GM21390 (cell line): ENCODE results near the gene PHYKPL.

Experiments used
- ATAC-seq: cut with Tn5 transposase; IDR thresholded peaks from one replicate; pipeline ENCODE4 v1.9.1; 2021; ENCODE audit not compliant: unreplicated experiment

The PHYKPL gene

DNA sequence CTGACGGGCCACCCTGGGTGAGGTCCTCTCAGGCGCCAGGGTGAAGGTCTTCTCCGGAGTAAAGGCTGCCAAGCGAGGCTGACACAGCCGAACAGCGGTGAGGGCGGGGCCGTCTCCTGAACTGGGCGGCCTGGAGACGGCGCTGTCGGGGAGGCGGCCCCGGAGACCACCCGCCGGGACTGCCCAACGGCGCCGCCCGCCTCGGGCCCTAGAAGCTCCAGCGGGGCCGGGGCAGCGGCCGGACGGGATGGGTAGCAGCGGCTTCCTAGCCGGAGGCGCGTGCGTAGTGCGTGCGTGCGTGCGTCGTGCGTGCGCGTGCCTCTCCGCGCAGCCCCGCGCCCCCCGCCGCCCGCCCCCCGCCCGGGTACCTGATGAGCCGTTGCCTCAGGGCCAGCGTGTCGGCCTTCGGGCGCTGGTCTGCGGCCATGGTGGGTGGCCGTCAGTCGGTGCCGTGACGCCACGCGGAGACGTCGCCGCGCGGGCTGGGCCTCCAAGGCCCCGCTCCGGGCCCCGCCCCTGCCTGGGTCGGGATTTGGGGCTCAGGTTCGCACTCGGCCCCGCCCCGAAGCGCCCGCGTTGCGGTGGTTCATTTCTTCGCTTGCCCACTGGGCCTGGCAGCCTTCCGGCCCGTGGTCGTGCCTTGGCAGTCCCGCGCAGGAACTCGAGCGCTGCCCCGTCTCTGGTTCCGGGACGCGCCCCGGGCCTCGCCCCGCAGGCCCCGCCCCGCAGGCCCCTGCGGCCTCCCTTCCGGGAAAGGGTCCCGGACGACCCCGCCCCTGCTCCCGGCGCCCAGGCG is at the start of gene PHYKPL:
TSS of gene PHYKPL (minus strand) at position 679 of the 796 bp plus-strand sequence. CDS start at position 427, 252 bp downstream.
- ATAC-seq = peak; percentile 71

DNA sequence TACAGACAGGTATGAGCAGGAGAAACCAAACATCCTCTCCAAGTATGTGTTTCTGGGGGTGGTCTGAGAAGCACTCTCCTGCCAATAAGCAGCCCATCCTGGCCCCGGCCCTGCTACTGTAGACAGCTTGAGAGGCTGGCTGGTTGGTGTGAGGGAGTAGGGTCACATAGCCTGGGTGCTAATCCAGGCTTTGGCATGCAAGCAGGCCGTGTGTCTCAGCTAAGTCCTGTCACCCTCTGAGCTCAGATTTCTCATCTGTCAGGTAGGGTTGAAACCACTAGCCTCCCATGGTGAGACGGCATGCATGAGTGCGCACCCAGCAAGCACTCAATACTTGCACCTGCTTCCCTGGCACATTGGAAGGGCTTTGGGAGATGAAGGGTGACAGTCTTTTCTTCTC is 49.8 kb upstream of the PHYKPL start:
- no peak for ATAC-seq

DNA sequence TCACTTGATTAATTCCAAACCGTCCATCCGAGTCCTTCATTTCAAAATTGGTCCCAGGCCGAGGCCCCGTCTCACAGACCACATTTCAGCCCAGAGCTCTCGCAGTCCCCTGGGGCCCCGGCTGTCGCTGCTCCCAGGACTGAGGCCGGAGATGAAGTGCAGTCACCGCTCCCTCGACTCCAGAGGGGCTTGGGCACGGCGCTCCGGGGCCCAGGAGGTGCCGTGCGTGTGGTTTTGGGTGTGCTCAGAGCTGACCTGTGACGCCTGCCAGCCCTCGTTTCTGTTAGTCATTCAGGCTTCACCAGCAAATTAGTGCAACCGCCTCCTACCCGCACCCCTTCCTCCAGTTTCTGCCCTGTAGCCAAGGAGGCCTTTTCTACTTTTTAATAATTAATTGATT is 48.7 kb upstream of the PHYKPL start:
- no peak for ATAC-seq

DNA sequence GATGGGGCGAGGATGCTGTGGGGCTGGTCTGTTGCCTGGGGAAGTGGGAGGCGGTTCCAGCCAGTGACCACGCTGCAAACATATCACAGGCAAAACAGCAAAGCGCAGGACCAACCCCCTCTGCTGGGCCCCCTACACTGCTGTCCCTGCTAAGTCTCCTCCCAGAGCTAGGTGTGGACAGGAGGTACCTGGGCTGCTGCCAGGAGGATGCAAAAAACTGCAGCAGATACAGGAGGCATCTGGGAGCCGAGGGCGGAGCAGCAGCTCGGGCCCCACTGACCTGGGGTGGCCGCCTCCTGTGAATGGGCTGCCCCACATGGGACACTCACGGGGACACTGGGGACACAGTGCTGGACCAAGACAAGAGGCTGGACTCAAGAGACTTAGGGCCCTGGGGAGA is 48.0 kb upstream of the PHYKPL start:
- ATAC-seq = no peak

DNA sequence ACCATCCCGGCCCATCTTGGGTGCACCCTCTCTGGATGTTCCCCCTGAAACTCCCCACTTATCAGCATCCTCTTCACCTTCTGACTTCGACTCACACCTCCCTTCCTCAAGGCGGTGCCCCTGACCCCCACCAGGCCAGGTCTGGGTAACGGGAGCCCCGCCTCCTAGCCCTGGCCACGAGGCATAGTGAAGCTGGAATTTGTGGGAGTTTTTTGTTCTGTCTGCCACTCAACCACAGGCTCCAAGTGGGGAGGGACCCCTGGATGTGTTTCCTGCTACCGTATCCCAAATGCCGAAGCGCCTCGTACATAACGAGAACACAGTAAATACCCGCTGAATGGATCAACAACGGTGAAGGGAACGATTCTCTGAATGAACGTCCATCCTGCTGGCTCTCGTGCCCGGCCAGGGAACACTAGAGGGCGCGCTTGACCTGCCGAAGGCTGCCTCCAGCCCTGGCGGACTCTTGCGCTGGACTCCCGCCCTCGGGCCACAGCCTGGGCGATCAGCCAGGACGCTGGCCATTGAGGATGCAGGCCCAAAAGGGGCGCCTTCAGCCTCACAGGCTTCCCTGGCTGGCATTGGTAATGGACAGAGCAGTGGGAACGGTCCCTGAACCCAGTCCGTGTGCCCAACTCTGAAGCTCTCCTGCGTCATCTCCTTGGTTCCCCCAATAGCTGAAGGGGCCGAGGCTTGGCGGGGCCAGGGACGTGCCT is 47.3 kb upstream of the PHYKPL start:
- peak; percentile 71 for ATAC-seq

DNA sequence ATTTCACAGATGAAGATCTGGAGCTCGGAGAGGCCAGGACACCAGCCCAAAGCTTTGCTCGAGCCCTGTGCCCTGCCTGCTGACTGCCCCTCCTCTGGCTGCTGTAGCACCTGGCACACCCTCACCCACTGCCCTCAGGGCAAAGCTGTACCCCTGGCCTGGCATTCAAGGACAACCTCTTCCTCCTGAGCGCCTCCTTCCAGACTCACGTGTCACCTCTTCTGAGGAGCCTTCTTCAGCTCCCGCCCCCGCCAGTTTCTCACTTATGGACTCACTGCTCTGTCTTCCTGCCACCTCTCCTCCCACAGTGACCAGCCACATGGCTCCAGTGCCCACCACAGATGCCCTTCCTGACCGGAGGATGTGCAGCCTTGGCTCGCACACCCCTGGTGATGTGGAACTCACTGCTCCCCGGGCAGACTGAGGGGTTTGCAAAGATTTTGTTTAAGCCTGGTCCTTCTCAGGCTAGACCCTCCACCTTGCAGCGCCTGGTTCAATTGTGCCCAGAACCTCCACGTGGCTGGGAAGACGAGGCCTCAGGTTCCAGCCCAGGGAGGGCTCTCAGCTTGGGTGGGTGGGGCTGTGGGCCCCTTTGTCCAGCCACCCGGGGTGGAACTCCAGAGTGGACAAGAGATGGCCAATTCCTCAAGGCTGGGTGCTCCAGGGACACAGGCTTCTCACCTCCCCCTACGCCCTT is 46.6 kb upstream of the PHYKPL start:
- ATAC-seq = no peak

DNA sequence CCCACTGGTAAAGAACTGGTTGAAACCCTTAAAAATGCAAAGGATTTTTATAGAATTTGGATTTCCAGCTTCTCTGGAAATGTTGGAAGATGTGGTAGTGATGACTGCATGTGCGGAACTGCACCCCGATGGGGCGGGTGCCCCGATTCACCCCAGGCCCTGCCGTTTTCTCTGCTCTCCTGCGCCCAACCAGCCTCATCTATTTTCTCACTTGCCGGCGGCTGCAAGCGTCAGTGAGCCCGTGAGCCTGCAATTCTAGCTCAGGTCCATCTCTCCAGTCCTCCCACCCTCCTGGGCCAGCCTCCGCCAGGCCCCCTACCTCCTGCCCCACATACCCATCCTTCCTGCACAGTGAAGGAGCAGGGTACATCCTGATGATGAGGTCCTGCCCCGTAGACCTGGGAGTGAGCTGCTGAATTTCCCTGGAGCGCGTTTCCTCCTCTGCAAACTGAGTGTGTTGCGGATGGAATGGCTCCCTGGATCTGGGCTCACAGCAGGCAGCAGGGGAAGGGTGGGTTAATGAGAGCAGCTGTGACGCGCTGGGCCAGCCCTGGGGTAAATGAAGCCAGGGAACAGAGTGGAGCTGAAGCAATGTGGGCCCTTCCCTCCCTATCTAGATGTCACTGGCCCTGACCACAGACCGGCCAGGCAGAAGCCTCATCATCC is 45.9 kb upstream of the PHYKPL start:
- ATAC-seq = no peak

DNA sequence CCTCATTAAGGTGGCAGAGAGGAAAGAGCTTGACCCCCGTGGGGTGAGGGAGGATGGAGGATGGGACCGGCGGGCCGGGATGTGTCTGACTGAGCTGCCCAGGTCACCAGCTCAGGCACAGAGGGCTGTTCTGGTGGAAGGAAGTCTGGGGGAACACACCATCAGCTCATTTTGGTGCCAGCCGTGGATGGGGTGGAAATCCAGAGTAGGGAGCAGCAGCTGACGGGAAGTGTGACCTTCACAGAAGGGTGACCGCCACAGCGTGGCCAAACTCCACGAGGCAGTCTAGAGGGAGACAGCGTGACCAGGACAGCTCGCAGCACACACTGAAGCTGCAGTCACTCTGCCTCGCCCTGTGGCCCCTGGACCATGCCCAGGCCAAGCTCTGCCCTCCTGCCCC is 45.3 kb upstream of the PHYKPL start:
- ATAC-seq = no peak

DNA sequence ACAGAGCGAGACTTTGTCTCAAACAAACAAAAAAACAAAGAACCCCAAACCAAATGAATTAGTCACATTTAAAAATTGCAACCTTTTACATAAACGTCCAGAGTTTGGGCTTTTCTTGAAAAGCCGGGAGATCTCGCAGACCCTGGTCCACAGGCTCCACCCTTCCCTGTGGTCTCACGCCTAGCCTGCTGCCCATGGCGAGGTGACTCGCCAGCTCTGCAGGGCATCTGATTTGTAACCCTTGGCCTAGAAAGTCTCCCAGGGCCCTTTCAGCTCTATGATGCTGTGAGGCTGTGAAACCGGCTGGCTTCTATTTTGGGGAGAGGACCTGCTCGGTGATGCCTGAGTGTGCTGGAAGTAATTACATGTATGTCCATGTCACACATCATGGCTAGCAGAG is 44.7 kb upstream of the PHYKPL start:
- no peak for ATAC-seq

DNA sequence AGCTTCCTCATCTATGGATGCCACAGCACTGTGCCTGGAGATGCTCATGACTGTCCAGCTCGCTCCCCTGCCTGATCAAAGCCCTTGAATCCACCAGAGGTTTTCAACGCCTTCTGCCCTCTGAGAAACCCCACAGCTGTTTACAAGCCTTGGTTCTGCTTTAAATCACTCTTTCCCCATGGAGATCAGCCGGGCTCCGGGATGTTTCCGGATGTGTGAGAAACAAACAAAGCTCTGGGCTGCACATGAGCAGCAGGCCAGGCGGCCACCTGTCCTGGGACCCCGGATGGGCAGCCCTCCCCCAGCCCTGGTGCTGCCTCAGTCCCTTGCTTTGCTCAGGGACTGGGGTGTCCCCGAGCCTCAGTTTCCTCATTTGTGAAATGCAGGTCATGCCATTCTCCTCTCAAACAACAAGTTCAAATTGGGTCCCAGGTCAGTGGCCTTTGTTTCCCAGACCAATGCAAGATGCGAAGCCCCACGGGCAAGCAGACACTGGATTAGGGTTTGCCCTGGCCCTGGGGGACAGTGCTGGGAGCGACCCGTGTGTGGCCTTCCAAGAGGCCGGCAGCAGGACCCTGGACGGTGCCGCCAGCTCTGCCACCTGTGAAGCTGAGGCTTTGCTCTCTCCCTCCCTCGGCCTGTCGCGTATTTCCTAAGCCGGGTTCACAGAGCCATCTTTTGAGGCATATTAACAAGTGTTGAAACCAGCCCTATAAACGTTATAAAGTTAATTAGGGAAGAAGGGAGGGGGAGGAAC is 42.4 kb upstream of the PHYKPL start:
- ATAC-seq = no peak

DNA sequence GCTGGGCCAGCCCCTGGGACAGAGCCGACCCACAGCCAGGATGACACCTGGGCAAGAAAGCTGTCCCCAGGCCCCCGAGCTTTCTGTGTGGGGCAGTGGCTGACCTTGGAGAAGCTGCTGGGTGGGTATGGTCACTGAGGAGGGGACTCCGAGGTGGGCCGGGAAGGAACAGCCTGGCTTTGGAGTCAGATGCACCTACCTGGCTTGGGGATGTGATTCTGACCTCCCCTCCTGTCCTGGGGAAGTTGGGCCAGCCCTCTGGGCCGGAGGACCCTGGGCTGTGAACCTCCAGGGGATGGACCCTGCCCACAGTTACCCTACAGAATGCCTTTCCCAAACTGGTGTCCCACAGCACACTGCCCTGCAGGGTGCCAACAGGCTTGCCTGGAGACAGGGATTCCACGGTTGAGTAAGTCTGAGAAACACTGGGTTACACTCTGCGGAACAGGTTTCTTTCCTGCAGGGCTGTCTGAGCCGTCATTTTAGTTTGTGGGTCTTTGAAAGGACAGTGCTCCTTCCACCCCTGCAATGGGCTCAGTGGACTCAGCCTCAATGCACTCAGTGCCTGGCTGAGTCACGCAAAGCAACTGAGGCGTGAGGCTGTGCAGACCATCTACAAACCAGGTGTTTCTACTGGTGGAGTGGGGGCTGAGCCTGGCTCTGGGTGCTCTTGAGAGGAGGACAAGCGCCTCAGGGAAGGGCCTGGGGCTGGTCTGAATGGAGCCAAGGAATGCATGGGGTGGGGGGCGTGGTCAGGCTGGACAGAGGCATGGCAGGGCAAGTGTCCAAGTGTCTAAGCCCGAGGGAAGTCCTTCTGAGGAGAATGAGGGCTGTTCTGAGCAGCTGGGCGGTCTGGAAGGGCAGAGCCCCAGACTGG is 41.3 kb upstream of the PHYKPL start:
- no peak for ATAC-seq

DNA sequence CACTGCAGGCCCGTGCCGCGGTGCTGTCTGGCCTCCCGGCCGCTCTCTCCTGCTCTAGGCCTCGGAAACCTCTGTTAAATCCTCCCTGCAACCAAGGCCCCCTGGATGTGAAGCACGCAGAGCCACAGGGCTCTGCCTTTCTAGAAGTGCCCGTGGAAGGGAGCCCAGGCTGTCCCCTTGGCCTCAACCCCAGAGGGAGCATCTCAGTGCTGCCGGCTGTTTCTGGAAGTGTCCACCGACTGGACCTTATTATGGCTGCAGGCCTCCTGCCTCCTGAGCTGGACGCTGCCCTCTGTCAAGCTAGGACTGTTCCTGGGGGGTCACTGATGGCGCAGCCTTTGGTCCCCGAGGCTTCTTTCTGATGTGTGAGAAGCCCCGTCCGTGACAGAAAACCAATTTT is 40.4 kb upstream of the PHYKPL start:
- no peak for ATAC-seq

DNA sequence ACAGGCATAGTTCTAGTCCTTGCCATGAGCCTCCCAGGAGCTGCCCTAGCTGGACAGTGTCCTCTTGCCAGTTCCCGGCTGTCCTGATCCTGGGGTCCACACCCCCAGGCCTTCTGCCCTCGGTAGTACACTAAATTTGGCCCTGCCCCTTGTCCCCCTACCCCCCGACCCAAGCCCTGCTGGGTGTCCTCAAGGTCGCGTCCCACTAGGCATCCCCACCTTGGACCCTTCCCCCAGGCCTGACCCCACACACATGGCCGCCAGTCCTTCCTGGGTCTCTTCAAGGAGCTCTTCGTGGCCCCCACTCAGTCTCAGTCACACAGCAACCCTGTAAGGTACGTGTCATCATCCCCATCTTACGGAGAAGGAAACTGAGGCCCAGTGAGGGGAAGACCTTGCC is 40.0 kb upstream of the PHYKPL start:
- no peak for ATAC-seq

DNA sequence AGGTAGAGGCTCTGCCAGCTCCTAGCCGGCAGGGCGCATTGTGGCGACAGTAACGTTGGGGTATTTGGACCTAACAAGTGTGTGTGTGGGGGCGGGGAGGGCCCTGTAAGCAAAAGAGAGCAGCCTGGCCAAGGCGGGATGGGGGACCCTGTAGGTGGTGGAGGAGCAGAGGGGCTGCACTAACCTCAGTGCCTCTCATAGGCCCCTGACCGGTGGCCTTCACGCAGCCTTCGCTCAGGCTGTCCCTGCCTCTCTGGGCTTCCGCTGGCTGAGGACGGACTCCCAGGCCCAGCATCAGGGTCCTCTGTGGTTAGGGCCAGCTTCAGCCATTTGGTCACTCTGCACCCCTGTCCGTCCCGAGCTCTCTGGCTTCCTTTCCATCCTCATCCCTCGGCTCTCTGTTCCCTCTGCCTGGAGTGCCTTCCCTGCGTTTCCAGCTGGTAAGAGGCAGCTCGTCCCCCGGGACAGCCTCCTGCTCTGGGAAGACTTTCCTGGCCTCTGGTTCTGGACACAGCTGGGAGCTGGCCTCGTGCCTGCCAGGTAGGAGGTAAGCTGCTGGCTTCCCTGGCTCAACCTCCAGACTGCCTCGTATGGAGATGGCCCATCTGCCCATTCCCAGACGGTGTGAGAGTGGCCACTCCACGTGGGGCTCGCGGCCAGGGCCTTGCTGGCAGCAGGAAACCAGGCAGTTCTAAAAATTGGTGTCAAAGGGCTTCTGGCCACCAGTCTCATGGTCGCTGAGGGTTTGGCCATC is 39.3 kb upstream of the PHYKPL start:
- no peak for ATAC-seq

DNA sequence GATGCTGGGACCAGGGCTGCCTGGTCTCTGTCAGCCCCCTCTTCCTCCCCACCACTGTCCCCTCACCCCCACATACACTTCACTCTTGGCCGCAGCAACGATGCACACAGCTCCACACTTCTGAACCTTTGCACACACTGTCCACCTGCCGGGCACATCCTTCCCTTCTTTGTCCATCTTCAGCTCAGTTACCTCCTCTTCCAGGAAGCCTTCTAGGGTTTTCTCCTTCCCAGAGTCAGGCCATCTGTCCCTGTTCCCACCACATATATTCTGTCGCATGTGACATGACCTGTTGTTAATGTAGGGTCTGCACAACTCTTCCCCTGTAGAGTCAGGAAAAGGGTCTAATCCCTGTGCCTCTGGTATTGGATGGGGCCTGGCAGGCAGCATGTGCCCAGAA is 38.6 kb upstream of the PHYKPL start:
- ATAC-seq = no peak

DNA sequence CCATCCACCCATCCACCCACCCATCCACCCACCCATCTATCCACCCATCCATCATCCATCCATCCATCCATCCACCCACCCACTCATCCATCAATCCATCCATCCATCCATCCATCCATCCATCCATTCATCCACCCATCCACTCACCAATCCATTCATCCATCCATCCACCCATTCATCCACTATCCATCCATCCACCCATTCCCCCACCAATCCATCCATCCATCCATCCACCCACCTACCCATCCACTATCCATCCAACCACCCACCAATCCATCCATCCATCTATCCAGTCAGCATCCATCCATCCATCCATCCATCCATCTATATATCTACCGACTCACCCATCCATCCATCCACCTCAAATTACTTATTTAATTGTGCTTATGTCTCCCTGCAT is 36.9 kb upstream of the PHYKPL start:
- ATAC-seq = no peak

DNA sequence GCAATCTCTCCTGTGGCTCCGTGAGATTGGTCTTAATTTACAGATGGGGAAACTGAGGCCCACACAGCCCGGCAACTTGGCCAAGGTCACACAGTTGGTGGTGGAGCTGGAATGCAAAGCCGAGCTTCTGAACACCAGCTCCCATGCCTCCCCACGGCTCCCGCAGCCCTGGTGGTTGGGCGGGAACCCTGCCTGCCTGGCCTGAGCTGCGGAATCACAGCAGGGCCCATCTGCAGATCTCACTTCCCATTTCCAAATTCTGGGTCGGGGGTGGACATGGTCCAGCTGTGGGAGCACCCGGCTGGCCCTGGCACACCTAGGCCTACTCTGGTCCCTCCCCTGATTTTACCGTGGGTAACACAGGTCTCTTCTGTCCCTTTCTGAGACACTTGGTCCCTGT is 35.3 kb upstream of the PHYKPL start:
- no peak for ATAC-seq

DNA sequence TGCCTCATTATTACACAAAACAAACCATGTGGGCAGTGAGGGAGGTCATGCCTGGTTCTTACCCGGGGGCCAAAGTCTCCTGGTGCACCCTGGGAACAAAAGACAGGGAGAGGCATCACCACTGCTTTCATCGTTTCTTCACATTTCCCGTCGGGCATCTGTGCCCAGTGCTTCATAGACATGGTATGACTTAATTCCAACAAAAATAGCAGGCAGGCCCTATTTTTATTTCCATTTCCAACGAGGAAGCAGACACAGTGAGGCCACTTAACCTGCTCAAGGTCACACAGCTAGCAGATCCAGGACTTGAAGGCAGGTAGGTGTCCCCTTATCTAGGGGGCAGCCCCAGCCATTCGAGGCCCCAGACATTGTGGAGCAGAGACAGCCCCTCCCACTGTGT is 34.6 kb upstream of the PHYKPL start:
- no peak for ATAC-seq

DNA sequence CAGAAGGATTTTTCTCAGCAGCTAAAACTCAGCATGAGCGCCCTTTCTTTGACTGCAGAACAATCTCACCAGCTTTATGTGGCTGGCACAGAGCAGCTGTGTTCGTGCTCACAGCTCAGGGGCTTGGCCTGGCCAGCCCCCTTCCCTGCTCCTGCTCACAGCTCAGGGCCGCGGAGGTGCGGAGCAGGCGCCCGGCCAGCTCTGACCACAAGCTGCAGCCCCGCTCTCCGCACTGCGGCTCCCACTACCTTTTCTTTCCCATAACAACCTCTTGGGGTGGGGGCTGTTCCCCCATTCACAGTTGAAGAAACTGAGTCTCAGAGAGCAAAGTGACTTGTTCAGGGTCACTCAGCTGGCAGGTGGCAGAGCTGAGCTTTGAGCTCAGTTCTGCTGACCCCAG is 34.0 kb upstream of the PHYKPL start:
- ATAC-seq = no peak
